ENCODE measurements around the gene CARHSP1.
"Not testable (repeated sequence)": the region's sequence is repeated elsewhere in the genome, so short reads cannot be mapped to it uniquely, and the experiment has no call there.

CARHSP1 gene

DNA sequence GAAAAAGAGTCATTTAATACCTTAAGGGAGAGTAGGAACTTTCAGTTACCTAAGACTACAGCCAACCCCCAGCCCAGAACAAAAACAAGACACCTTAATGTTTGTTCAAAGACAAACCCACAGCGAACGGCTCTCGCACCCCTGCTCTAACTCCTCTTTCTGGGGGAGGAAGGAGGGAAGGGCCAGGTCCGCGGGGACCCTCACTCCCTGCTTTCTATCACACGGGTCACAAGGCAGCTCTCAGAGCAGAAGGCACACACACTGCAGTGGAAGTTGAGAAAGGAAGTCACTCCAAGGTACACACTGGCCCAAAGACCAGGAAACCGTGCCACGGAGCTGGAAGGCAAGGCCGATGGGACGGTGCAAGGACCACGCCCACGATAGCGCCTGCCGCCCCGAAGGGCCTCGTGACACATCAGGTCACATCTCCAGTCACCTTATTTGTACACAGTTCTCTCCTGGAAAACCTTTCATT lies 23.3 kb upstream of the CARHSP1 start:
- DNase-seq, result no peak

DNA sequence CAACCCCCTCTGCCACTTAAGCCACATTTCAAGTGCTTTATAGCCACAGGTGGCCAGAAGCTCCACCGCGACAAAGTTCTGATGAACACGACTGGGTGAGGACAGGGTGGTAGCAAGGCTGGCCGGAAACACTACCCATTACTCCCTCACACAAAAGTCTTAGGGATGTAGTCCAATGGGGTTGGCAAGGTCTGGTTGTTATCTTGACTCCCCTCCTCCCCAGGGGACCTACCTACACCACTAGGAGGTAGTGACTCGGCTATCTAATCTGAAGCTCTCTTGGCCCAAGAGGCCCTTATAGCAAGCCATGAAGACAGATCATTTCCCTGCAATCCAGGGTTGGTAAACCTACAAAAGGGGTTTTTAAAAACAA lies 21.7 kb upstream of the CARHSP1 start:
- no peak for DNase-seq

DNA sequence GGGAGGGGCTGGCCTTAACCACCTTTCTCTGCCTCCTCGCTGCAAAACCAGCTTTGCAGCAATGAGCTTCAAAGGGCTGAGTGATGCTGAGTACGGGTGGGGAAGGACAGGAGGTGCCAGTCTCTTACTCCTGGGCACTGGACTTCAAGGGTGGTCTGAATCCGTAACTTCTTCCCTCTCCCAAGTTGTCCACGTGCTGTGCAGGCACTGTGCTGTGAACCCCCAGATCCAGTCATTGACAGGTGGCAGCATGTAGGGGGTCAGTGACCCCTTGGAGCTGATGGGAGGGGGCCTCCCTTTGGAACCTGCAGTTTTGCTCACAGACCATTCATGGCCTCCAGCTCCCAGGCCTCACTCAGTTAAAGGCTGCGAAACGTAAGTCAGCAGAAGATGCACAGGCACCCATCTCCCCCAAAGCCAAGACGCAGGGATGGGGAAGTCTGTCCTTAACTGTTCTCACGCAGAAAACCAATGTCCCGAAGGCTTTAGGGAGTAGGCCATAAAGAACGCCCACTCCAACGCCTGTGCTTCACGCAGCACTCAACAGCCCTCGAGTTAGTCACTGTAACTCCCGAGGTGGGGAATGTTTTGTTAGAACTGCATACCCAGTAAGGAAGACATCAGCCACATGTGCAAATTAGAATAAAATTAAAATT lies 21.2 kb upstream of the CARHSP1 start:
- no peak for DNase-seq

DNA sequence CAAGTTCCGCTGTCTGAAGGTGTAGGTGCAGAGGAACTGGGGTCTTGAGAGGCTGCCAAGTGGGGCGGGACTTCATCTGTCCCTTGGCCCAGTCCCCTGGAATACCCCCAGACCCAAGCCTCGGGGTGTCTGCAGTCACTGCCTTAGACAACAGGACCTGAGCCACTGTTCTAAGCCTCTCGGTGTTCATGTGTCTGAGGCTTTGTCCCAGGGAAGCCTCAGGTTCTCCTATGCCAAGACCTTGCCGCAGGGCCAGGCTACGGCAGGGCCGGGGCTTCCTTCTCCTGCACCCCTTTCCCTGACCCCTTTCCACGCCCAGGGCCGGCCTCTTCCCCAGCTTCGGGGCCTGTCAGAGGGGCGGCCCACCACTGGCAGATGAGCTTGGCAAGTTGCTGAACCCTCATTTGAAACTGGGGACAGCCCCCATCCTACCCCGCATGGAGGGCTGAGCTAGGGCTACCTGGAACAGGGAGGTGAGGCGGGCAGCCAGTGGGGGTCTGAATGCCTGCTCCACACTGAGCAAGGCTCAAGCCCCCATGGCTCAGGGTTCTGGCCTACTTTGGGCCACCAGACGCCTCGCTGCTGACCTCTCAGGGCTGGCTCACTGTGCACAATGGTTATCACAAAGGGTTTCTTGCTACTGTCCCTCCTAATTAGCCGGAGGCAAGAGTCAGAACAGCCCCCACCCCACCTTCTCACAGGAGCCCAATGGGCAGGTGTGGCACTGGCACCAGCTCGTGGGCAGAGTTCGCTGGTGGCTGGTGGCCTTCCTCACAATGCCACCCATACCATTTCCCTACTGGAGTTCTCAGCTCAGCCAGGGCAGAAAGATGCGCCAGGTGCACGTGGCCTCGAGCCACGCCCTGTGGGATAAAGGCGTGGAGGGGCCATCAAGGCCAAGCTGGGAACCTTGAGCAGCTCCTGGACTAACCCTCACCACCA lies 20.4 kb upstream of the CARHSP1 start:
- DNase-seq, result no peak

DNA sequence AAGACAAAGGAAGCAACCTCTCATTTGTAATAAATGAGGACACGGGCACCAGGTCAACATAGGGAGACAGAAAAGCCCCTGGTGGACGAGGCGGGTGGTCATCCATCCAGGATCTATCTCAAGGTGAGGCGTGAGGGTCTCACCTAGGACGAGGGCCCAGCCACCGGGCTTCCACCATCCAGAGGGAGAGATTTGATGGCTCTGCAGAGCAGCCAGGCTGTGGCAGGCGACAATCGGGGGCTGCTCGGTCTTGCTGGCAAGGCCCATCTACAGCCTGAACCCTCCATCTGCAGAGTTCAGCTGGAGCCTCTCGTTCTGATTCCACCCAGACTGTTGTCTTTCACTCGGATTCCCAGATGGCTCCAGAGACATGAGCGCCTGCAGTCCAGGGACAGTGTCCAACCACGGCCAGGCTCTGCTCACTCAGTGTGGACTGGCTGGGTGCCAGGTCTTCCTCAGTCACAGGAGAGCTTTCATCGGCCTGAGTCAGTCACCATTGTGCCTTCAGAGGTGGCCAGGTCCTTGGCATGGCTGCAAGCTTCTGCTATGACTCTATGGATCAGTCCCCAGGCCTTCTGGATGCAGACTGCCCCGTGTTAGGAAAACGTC lies 19.2 kb upstream of the CARHSP1 start:
- DNase-seq, result no peak

DNA sequence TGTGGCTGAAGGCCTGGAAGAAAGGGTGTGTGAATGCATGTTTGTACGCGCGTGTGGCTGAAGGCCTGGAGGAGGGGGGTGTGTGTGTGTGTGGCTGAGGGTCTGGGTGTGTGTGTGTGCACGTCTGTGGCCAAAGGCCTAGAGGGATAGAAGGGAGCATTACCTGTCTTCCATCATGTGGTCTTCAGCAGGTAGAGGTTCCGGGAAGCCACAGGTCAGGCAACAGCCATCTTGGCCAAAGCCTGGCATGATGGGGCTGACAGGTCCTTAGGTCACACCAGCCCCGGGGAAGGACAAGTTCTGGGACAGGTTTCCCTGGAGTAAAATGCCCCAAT lies 18.6 kb upstream of the CARHSP1 start:
- DNase-seq, result no peak

DNA sequence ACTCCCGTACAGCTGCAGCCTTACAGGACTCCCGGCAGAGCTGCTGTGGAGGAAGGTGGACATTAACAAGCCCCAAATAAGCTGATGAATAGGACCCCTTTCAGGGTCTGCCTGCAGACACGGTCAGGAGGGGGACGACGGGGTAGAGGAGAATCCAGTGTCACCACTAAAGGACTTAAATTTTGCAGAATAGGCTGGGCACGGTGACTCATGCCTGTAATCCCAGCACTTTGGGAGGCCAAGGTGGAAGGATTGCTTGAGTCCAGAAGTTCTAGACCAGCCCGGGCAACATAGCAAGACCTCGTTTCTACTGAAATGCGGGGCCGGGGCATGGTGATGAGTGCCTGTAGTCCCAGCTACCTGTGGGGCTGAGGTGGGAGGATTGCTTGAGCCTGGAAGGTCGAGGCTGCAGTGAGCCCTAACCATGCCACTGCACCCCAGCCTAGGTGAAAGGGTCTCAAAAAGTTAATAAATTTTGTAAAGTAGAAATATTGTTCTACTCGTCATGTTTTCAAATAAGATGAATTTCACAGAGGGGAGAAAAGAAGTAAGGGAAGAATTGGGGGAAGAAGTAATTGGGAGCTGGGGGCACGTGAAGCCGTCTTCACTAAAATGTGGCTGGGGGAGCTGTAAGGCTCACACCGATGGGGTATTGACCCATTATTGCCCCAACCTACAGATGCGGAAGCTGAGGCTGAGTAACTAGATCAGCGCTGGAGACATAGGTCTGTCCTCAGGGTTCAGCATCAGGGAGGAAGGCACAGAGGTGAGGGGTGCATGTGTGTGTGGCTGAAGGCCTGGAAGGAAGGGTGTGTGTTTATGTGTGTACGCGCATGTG lies 18.0 kb upstream of the CARHSP1 start:
- no peak for DNase-seq

DNA sequence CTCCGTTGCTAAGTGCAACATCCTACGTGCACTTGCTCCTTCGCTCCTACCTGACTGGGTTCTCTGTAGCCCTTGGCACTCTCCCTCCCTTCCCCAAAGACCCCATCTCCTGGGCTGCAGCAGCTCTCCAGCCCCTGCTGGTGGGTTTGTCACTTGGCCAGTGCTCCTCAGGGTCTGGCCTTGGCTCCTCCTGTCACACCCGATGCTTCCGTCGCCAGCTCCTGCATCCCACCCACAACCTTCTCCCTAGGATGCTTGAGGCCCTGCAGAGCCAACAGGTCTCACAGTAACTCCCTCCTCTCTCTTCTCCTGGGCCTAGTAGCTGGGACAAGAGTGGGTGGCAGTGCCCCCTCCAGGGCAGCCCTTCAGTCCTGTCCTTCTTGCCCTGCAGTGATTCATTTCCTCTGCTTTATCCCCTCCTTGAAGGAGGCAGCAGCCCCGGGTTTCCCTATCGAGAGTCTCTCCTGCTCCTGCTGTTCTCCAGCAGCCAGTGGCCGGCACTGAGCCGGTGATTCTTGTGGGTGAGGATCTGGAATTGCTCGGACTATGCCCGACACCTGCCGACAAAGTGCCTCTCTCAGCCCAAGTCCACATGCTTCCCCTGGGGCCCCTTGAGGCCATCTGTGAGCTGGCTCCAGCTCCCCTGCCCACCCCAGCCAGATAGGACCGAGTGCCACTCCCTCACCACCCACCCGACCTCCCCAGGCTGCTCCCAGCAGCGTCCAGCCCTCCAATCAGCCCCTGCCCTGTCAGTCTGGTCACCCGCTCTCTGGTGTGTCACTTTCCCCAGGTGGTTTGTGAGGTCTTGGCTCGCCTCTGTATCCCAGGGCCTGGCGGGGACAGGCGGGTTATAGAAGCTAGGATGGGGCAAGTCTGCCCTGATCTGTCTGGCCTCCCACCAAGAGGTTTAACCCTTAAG lies 17.1 kb upstream of the CARHSP1 start:
- DNase-seq, result no peak

DNA sequence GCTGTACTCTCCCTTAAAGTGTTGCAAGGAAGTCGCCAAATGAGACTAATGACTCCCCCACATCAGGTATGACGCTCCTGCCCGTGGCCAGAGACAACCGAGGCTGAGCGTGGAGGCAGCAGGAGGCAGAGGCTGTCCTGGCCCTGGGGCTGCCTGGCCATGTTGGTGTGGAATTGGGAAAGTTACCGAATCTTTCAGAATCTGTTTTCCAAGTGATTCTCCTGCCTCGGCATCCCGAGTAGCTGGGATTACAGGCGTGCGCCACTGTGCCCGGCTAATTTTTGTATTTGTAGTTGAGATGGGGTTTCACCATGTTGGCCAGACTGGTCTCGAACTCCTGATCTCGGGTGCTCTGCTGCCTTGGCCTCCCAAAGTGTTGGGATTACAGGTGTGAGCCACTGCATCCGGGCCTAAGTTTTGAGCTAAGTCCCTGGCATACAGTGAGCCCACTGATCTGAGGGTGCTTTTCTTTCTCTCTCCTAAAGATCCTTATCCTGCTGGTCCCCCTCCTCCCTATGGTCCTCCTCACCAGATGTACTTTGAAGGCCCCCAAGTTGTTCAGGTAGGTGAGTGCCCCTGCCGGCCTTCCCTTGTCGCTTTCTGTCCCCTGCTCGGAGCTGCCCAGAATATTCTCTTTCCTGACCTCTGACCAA lies 14.0 kb upstream of the CARHSP1 start:
- DNase-seq, result no peak

DNA sequence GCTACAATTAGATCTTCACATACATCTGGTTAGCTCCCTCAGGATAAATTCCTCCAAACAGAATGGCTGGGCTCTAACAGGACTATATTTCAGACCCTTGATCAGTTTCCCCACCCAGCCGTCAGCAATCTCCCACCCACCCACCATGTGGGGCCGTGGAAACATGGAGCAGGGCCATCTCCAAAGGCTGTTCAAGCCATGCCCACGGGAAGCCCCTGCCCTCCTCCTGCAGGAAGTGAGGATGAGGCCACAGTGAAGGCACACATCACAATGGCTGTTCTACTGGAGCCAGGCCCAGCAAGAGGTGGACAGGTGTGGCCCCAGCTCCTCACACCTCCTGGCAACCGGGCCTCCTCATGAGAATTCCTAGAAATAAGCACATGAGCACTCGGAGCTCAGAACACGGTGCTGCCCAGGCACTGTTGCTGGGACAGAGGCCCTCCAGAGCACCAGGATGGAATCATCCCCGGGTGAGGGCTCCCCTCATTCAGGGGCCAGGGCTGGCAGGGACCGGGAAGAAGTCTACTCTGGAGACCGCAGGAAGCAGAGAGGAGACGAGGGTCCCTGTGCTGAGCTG lies 13.3 kb upstream of the CARHSP1 start, which contains the start of gene LITAFD:
Gene LITAFD, plus strand, starts transcription at position 311 of the 577 bp plus-strand sequence. CDS start 2,005 bp downstream, outside the sequence.
- DNase-seq, result no peak

DNA sequence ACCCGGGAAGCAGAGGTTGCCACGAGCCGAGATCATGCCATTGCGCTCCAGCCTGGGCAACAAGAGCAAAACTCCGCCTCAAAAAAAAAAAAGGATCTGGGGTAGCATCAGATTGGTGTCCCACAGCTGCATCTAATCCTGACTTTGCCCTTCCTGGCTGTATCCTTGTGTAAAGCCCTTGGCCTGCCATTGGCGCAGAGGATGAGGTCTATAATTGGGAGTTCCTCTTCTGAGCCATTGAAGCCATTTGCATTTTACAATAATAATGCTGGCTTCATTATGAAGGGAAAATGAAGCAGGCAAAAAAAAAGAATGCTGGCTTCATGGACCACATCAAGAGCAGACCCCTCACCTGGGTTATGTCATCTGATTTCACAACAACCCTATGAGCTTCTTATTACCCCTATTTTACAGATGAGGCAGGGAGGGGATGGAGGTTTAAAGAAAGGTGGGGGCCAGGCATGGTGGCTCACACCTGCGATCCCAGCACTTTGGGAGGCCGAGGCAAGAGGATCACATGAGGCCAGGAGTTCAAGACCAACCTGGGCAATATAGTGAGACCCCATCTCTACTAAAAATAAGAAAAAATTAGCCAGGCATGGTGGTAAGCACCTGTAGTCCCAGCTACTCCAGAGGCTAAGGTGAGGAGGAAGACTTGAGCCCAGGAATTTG lies 12.2 kb upstream of the CARHSP1 start:
- no peak for DNase-seq

DNA sequence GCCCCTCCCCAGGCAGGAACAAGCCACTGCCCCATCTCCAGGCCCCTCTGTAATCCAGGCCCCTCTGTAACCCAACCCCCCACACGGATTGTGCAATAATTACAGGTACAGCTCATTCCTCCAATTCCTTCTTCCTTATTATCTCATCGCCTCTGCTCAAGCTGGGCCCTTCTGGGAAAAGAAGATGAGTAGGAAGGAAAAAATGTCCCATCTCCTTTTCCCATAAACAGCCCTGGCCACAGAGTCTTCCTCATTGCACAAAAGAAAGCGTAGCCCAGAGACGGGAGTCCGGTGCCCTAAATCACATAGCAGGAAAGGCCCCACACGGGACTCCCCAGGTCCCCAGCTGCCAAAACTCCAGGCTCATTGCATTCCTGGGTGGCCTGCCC lies 9.7 kb upstream of the CARHSP1 start:
- DNase-seq, result no peak

DNA sequence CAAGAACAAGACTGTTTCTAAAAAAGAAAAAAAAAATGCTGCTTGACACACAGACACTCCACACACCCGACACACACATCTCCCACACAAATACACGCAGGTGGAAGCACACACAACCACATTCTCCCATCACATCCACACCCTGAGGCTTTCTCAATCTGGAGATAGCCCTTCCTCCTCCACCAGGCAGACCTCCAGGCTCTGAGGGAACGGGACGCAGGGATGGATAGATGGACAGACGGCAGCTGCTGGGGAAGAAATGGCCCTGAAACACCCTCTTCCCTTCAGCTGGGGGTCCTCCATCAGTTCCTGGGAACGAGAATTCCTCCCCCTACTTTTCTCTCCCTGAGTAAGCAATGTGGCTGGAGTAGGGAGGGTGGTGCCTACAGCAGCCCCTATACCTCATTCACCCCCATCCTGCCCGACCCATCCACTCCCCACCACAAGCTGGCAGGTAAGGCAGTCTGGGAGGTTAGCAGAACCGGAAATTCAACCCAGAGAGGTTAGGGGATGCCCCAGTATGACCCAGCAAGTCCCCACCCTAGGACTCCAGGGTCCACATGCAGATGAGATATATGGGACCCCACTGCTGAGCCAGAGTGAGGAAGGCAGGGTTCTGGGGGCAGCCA lies 9.2 kb upstream of the CARHSP1 start:
- DNase-seq, result no peak

DNA sequence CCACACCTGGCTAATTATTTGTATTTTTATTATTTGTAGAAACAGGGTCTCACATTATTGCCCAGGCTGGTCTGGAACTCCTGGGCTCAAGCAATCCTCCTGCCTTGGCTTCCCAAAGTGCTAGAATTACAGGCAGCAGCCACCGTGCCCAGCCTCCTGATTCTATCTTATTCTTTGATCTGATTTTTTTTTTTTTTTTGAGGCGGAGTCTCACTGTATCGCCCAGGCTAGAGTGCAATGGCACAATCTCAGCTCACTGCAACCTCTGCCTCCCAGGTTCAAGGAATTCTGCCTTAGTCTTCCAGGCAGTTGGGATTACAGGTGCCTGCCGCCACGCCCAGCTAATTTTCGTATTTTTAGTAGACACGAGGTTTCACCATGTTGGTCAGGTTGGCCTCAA lies 6.5 kb upstream of the CARHSP1 start:
- DNase-seq, result not testable (repeated sequence)

DNA sequence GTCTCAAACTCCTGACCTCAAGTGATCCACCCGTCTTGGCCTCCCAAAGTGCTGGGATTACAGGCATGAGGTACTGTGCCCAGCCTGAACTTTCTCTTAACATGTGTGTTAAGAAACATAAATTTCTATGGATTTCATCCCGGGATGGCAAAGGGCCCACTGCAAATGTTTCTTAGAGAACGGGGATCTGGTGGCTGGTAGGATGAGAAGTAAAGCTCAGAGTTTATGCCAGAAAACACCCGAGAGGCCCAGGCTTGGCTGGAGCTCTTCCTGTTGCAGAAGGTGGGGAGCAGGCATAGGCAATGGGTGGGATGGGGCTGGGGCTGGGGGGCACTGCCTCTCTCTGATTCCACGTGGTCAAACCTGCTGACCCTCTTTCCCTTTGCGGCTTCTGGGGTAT lies 5.6 kb upstream of the CARHSP1 start:
- no peak for DNase-seq

DNA sequence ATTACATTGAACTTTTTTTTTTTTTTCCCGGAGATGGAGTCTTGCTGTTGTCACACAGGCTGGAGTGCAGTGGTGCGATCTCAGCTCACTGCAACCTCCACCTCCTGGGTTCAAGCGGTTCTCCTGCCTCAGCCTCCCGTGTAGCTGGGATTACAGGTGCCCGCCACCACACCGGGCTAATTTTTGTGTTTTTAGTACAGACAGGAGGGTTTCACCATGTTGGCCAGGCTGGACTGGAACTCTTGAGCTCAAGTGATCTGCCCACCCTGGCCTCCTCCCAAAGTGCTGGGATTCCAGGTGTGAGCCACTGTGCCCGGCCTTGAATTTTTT lies 5.0 kb upstream of the CARHSP1 start:
- DNase-seq, result not testable (repeated sequence)

DNA sequence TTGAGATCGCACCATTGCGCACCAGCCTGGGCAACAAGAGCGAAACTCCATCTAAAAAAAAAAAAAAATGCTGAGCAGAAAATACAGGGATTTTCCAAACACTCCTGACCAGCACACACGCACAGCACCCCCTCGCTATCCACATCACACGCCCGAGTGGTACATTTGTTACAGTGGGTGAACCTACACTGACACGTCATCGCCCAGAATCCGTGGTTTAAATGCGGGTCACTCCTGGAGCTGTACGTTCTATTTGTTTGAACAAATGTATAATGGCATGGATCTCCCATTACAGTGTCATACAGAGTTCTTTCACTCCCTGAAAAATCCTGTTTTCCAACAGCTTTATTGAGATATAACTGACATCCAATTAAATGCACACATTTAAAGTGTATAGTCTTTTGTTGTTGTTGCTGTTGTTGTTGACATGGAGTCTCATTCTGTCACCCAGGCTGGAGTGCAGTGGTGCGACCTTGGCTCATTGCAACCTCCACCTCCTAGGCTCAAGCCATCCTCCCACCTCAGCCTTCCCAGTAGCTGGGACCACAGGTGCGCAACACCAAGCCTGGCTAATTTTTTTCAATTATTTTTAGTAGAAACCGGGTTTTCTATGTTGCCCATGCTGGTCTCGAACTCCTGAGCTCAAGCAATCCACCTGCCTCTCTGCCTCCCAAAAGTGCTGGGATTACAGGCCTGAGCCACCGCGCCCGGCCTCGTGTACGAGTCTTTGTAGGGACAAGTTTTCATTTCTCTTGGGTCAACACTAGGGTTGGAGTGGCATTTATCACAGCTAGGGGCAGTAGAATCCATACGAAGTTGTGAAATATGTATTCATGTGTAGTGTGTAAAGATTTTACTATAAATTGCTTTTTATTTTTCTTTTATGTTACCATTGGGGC lies 4.4 kb upstream of the CARHSP1 start:
- DNase-seq, result no peak

DNA sequence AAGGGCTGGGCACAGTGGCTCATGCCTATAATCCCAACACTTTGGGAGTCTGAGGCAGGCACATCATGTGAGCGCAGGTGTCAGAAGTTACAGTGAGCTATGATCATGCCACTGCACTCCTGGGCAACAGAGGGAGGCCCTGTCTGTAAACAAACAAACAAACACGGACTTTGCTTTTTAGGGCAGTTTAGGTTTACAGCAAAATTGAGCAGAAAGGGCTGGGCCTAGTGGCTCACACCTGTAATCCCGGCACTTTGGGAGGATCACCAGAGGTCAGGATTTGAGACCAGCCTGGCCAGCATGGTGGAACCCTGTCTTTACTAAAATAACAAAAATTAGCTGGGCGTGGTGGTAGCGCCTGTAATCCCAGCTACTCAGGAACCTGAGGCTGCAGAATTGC lies 3.3 kb upstream of the CARHSP1 start:
- DNase-seq, result no peak

DNA sequence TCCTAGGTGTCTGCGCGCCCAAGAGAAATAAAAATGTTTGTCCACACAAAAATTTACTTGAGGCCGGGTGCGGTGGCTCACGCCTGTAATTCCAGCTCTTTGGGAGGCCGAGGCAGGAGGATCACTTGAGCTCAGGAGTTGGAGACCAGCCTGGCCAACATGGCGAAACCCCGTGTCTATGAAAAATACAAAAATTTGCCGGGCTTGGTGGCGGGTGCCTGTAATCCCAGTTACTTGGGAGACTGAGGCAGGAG lies 1.1 kb upstream of the CARHSP1 start:
- DNase-seq, result not testable (repeated sequence)

Data from Kasumi-1 (cell line).